Activated gamma-delta T cell treated with anti-CD3 and anti-CD28 coated beads, Interleukin-2, amount 50 U/mL, for 16 hours (primary cell): Measurements from ENCODE around the gene PCYOX1L.
"Not testable (repeated sequence)": the region's sequence is repeated elsewhere in the genome, so short reads cannot be mapped to it uniquely, and the experiment has no call there.

ENCODE experiments used
- DNase-seq: peaks from one replicate; pipeline ENCODE4 v3.0.0-alpha.2; 2020; ENCODE audit warnings: low read depth

The PCYOX1L gene

DNA sequence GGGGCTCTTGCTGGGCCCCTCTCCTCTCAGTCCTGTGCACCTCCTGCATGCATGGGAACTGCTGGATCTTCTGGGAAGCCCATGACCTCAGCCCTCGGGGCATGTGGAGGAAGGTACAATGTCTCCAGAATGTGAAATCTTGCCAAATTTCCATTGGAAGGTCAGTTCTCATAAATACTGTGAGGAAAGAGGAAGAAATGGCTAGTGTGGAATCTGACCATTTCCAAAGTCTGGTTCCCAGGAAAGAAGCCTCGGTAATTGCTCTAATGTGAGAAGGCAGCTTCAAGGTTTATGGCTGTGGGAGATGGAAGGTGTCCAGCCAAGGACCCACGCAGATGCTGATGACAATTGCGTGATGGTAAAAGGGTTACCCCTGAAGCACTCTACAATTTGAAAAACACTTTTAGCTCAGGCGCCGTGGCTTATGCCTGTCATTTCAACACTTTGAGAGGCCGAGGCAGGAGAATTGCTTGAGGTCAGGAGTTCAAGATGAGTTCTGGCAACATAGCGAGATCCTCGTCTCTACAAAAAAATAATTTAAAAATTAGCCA, 29.3 kb downstream of the PCYOX1L start:
- no peak for DNase-seq

GRCh38 chr5:149387982-149388381, 30.1 kb downstream of the PCYOX1L start:
- DNase-seq: no peak

- no peak for DNase-seq
Measured at GRCh38 chr5:149388498-149389190, 30.8 kb downstream of the PCYOX1L start.

DNA sequence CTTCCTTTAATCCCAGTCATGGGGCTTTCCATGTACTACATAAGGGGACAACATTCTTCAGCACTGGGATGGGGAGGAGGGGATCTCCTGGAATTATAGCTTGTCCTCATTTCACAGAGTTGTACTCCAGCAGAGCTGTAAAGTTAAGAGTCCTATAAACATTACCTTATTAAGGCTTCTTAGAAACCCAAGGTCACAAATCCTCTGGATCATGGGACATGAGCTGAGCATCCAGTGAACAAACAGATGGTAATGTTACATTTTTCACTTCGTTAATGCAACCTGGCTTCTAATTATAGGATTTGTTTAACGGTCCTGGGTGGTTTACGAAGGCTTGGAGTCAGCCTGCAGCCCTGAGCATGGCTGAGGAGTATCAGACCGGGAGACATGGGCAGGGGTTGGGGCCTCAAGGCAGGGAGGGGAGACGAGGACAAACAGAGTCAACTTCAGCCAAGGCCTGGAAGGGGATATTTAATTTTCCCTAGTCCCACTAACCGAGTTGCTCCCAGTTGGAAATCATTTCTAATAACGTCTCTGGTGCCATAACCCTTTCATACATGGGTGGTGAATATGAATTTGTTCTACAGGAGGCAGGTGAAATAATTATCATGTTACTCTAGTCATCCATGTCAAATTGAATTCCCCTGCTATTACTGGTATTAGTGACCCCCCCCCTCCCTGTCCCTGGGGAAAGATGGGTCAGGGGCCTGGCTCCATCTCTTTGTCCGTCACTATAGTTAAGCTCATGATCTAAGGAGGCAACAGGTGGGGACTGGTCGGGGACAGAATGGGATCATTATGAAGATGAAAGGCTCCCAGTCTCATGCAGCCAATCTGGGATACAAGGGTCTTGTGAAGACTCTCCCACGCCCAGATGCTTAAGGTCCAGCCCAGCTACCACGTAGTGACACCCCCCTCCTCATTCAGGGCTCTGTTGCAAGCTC, 32.0 kb downstream of the PCYOX1L start:
- DNase-seq: no peak

GRCh38 chr5:149391076-149391475, 33.2 kb downstream of the PCYOX1L start:
- not testable (repeated sequence) for DNase-seq

DNA sequence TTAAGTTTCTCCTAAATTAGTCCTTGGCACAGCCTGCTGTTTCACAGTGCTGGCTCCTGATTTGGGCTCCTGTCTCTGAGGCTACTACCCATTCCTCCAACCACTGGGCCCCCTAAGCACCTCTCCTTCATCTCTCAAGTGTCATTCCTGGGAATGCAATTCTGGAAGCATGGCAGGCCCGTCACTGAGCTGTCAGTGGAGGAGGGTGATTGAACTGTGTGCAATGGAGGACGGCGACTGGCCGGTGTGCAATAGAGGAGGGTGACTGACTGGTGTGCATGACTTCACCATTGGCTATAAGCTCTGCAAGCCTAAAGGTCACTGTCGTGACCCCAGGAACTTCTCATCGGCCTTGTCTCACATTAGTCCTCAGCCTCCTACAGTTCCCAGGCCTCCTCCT, 33.7 kb downstream of the PCYOX1L start:
- DNase-seq: no peak

DNA sequence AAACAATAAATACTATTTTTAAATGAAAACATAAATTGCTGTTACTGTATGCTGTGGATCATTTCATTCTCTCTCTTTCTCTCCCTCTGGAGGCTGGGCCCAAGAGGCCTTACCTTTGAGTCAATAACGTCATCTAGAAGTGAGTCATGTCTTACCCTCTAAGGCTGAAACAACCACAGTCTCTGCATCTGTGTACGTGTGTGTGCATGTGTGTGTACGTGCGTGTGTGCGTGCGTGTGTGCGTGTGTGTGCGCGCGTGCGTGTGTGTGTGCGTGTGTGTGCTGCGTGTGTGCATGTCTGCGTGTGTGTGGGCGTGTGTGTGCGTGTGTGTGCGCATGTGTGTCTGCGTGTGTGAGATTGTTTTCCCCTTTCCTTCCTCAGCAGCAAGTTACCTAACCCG, 34.9 kb downstream of the PCYOX1L start:
- DNase-seq: no peak

DNA sequence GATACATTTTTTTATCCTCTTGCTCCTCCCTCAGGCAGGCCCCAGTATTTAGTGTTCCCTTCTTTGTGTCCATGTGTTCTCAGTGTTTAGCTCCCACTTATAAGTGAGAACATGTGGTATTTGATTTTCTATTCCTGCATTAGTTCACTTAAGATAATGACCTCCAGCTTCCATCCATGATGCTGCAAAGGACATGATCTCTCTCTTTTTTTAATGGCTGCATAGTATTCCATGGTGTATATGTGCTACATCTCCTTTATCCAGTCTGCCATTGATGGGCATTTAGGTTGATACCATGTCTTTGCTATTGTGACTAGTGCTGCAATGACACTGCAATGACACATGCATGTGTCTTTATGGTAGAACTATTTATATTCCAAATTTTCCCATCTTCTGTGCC, 37.1 kb downstream of the PCYOX1L start:
- not testable (repeated sequence) for DNase-seq

DNA sequence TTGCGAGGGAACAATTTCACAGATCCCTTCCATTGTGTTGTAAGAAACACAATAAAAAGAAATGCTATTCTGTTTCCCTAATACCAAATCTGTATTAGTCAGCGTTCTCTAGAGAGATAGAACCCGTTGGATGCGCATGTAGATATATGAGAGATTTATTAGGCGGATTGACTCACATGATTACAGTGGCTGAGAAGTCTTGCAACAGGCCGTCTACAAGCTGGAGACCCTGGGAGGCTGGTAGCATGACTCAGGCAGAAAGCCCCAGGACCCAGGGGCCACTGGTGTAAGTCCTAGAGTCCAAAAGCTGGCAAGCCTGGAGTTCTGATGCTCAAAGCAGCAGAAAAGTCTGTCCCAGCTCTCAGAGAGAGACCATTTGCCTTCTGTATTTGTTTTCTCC, 39.7 kb downstream of the PCYOX1L start:
- DNase-seq: no peak

- DNase-seq: not testable (repeated sequence)
Measured at GRCh38 chr5:149398747-149399266, 41.0 kb downstream of the PCYOX1L start.

DNA sequence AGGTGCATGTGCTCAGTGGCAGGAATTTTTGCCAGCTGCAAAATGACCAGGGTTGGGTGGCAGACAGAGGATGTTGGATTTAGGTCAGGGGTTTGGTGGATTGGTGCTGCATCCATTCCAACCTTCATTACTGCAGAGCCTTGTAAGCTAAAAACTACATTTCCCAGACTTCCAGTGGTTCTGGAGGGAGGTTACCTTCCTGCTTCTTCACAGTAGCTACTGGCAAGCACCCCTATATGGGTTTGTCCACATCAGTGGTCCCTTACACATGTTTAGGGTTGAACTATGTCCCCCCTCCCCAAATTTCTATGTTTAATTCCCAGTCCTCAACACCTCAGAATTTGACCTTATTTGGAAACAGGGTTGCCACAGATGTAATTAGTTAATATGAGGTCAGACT, 41.9 kb downstream of the PCYOX1L start:
- no peak for DNase-seq

DNA sequence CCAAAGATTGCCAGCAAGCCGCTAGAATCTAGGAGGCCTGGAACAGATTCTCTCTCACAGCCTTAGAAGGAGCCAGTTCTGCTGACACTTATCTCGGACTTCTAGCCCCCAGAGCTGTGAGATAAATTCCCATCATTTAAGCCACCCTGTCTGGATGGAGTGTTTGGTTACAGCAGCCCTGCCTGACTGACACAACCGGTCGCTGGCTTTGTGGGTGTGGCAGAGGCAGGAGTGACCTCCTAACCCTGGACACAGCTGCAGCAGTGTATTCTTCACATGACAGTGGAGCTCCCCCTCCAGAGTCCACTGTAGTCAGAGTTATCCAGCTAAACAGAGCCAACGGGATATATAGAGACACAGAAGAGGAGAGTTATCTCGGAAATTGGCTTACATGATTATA, 42.5 kb downstream of the PCYOX1L start:
- DNase-seq: no peak

GRCh38 chr5:149401051-149401450, 43.2 kb downstream of the PCYOX1L start:
- no peak for DNase-seq

DNA sequence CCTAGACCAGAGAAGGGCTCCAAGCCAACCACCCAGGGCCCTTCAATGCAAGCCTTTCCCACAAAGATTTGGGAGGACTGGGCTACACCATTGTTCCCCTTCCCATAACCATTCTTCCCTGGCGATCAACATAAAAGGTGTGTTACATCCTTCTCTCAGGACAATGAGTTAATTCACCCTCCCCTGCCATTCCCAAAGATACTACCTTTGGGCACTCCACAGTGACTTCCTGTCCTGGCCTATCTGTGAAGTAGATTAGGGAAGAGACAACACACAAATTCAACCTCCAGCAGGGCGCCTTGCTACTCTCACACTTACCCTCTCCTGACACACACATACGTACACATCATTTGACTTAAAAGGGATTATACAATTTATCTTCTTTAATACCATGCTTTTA, 44.4 kb downstream of the PCYOX1L start:
- DNase-seq: no peak

DNA sequence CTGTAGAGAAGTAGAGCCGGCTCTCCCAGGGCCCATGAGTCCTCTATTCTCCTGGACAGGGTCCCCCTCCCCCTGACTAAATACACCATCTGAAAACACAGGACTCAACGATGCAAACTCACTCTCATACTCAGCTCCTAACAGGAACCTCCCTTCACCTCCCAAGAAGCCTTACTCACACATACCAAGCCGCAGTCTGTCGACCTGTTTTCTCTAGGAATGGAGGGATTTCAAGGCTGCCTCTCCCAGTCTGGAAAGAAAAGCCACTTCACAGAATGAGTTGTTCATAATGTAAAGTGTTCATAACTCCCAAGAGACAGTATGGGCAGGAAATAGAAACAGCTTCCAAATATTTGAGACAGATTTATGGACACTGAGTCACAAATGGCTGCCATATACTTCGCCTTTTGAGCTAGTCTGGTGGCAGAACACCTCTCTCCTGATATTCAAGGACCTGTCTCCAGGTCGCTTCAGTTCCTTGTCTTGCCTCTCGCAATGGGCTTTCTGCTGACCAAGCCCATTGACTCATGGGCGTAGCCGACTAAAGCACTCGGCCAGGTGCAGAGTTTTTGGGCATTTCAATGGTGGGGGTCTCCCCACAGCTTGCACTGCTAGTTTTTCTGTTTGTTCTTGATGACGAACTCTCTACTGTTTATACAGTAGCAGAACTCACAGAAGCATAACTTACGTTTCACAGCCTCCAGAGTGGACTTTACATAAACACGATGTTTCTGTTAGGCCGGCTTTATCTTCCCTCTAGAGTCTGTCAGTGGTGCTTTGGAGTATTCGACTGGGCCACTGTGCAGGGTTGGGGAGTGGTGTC, 46.3 kb downstream of the PCYOX1L start:
- no peak for DNase-seq

- no peak for DNase-seq
Measured at GRCh38 chr5:149404746-149405549, 47.1 kb downstream of the PCYOX1L start.

DNA sequence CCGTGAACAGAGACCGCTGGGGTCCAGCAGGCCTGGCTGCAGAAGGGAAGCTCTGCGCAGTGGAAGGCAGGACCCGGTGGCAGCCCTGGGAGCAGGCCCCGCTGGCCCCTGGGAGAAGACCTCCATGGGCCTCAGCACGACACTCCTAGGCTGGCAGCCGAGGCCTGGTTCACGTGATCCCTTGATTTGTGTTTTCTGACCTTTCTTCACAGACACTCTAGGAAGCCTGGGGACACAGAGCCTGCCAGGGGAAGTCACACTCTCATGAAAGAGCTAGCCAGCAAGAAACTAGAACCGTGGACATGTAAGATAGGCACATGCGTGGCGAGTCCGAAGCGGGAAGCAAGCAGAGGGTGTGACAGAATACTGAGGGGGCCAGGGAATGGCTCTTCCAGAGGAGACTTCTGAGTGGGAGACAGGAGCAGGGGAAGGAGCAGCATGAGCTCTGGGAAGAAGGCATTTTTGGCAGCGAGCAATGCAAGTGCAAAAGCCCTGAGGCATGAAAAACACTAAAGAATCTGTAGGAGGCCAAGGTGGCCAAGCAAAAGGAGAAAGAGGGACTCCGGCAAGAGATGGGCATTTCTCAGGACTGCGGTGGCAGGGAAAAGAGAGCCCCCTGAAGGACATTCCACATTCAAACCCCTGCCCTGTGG, 47.8 kb downstream of the PCYOX1L start:
- DNase-seq: no peak

GRCh38 chr5:149406203-149406978, 48.5 kb downstream of the PCYOX1L start:
- no peak for DNase-seq

GRCh38 chr5:149406979-149407306, 49.1 kb downstream of the PCYOX1L start:
- DNase-seq: no peak
